ENCODE measurements around the gene RGS3. TPM values are rescaled to one million over a fixed set of nuclear protein-coding genes. Genes with fewer than 3 reads are reported as not detected.

RGS3 gene
- total and polyA plus RNA-seq, 2 of the 13 experiments (the other 11 are each of a cell fraction or from before 2014, with no cell fraction given): 17.1 to 28.8 TPM

DNA sequence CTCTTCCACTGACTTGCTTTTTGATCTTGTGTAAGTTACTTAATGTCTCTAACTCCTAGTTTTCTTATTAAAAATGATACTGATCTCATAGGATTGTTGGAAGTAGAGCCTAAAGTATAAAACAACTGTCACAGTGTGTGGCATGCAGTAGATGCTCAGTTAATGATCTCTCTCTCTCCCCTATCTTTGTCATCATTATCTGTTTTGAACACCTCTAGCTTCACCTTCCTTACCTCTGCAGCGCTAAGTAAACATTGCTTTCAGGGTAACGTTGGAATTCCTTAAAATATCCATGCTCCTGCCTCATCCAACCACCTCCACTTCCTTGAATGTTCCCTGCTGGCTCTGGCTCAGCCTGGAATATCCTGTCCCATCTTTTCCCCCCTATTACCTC, 110.4 kb downstream of the RGS3 start:
- no peak overlapping the region for H3K4me3 ChIP-seq (replicated peaks in 1 of 3; ENCODE audit: insufficient read depth in 1 of 3, low read depth in 2 of 3, low read length in 3 of 3)
- H3K36me3 ChIP-seq (replicated peaks in 1 of 2; ENCODE audit: control insufficient read depth in 1 of 2, insufficient read depth in 2 of 2, low read length in 2 of 2): peaks cover 0 to 4% of the 10 kb centered on the region in 2 experiments; a peak in 1 of 5 replicates
- peaks cover 2% of the 10 kb centered on the region for H3K79me2 ChIP-seq (ENCODE audit: insufficient read depth, low read length)
- H3K9me3 ChIP-seq (ENCODE audit: low read length): no peaks in the 10 kb centered on the region
- intact Hi-C loops (cut with micrococcal nuclease; ENCODE audit: unreplicated experiment) (no loop called here), in situ Hi-C loops (cut with HindIII; ENCODE audit: extremely low pct_ligation_motif_present, low pct_unique_long_range_greater_than_20kb) (no loop called here)
- no peaks in the 10 kb centered on the region for H3K27me3 ChIP-seq (ENCODE audit: control insufficient read depth in 1 of 2, insufficient read depth in 2 of 2, low read length in 2 of 2)
- no peak overlapping the region for H3K9ac ChIP-seq (ENCODE audit: insufficient read depth, low read depth, low read length)
- FAIRE-seq (no peak), ATAC-seq (no peak), DNase-seq (ENCODE audit: low spot score) (no peak)
- BruUV-seq (replicated peaks): no TSS peak
- POLR2A ChIA-PET: no interaction called here
- CTCF ChIA-PET (ENCODE audit: low intra/inter-chr PET ratio, low total read pairs): no interaction called here
- no peaks in the 10 kb centered on the region for H4K20me1 ChIP-seq (ENCODE audit: insufficient read depth, low read length)
- no peak overlapping the region for H3K4me2 ChIP-seq (ENCODE audit: low read depth, low read length)
- H2AFZ ChIP-seq (ENCODE audit: low read length): no peak overlapping the region
- WGBS (ENCODE audit: low lambda C conversion rate): 85% methylated on average over 2 of the region's 2 CpGs
- peaks cover 35% of the 10 kb centered on the region for H3K4me1 ChIP-seq (ENCODE audit: insufficient read depth, low read length)
- H3K27ac ChIP-seq (ENCODE audit: extremely low read length, insufficient read depth, low read length): no peak overlapping the region
- TF ChIP-seq ZNF609 (CRISPR knock-in tag; IDR thresholded peaks at IDR 0.05; ENCODE audit: borderline replicate concordance): no peak
- no peak for TF ChIP-seq PRPF4 (IDR thresholded peaks at IDR 0.05; ENCODE audit: low read depth, low read length, poor library complexity, severe bottlenecking)
- no peak for TF ChIP-seq AHR (CRISPR knock-in tag; IDR thresholded peaks at IDR 0.05)
- no peak for TF ChIP-seq CEBPB (IDR thresholded peaks at IDR 0.05; ENCODE audit: borderline replicate concordance, low read depth, low read length)
- no peak for TF ChIP-seq SOX13 (IDR thresholded peaks at IDR 0.05)
- TF ChIP-seq SOX13 (CRISPR knock-in tag; conservative IDR thresholded peaks at IDR 0.05 in 1 of 2, IDR thresholded peaks at IDR 0.05 in 1 of 2): no peak
- no peak for TF ChIP-seq ZFP90 (CRISPR knock-in tag; IDR thresholded peaks at IDR 0.05; ENCODE audit: borderline replicate concordance)
- no peak for TF ChIP-seq ZNF850 (CRISPR knock-in tag; conservative IDR thresholded peaks at IDR 0.05)
- TF ChIP-seq ZSCAN30 (CRISPR knock-in tag; IDR thresholded peaks at IDR 0.05): no peak
- no peak for TF ChIP-seq MNT (IDR thresholded peaks at IDR 0.05)
